ENCODE measurements around the gene TBC1D14. TPM values are rescaled to one million over a fixed set of nuclear protein-coding genes. Genes with fewer than 3 reads are reported as not detected.

Gene TBC1D14
- total RNA-seq, 2 donors from 2014 or later: 43.2 to 46.6 TPM

- no peaks in the 10 kb centered on the region for H3K27me3 ChIP-seq
- H3K4me3 ChIP-seq: no peak overlapping the region
- H3K4me1 ChIP-seq: no peaks in the 10 kb centered on the region
- H3K36me3 ChIP-seq: peaks cover 11% of the 10 kb centered on the region
- intact Hi-C loops (cut with DNase I): no loop called here
- no peak for DNase-seq
- no peak overlapping the region for H3K9ac ChIP-seq (ENCODE audit: low read depth in 2 of 2, low read length in 2 of 2)
- TF ChIP-seq CTCF (IDR thresholded peaks at IDR 0.05): no peak
- H3K9me3 ChIP-seq: no peaks in the 10 kb centered on the region
- H3K27ac ChIP-seq: no peak overlapping the region
These were observed 149.2 kb downstream of the TBC1D14 start for GRCh38 chr4:7058792-7059191.

- Histone ChIP-seq H3K4me1 (no peaks in the 10 kb centered on the region), H3K27ac (no peak overlapping the region), H3K9ac (ENCODE audit: low read depth in 2 of 2, low read length in 2 of 2) (no peak overlapping the region), H3K36me3 (peaks cover 11% of the 10 kb centered on the region), H3K4me3 (no peak overlapping the region), H3K9me3 (no peaks in the 10 kb centered on the region), H3K27me3 (no peaks in the 10 kb centered on the region)
- TF ChIP-seq CTCF (IDR thresholded peaks at IDR 0.05): no peak
- no peak for DNase-seq
- intact Hi-C loops (cut with DNase I): no loop called here
These were observed 150.0 kb downstream of the TBC1D14 start for GRCh38 chr4:7059662-7060061.

GRCh38 chr4:7060346-7061150 lies 150.9 kb downstream of the TBC1D14 start:
- no peak for DNase-seq
- no peaks in the 10 kb centered on the region for H3K27me3 ChIP-seq
- no peak overlapping the region for H3K27ac ChIP-seq
- H3K9me3 ChIP-seq: no peaks in the 10 kb centered on the region
- H3K4me3 ChIP-seq: no peak overlapping the region
- H3K9ac ChIP-seq (ENCODE audit: low read depth in 2 of 2, low read length in 2 of 2): no peak overlapping the region
- intact Hi-C loops (cut with DNase I): no loop called here
- TF ChIP-seq CTCF (IDR thresholded peaks at IDR 0.05): no peak
- peaks cover 11% of the 10 kb centered on the region for H3K36me3 ChIP-seq
- H3K4me1 ChIP-seq: no peaks in the 10 kb centered on the region

DNA sequence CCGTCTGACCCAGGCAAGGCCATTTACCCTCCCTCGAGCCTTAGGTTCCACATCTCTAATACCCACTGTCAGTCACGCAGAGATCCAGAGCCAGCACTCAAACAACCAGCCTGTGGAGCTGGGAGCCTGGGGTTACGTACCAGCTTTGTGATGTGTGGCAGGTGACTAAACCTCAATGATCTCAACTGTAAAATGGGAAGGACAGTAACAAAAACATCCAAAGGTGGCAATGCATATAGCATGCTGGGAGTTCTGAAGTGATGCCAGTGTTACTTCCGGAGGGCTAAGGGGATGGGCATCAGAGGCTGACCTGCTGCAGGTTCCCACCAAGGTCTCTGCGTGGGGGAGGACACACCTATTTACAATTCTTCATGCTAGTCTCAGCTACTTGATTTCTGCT lies 152.2 kb downstream of the TBC1D14 start:
- Histone ChIP-seq H3K27me3 (no peaks in the 10 kb centered on the region), H3K27ac (no peak overlapping the region)
- no peak for TF ChIP-seq CTCF (IDR thresholded peaks at IDR 0.05)

DNA sequence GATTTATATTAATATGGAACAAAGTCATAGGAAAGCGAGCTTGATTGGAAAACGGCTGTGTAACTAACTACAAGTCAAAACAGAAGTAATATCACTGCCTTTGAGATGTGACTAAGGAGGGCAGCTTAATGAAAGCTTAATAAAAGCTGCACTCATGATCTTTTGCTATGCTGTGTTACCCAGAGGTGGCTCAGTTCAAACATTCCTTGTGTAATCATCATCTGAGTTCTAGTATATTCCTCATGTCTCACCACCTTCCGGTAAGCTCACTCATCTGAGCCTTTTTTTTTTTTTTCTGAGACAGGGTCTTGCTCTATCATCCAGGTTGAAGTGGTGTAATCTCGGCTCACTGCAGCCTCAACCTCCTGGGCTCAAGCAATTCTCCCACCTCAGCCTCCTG lies 153.2 kb downstream of the TBC1D14 start:
- Histone ChIP-seq H3K9me3 (no peaks in the 10 kb centered on the region), H3K9ac (ENCODE audit: low read depth in 2 of 2, low read length in 2 of 2) (no peak overlapping the region), H3K27me3 (no peaks in the 10 kb centered on the region), H3K4me3 (no peak overlapping the region), H3K27ac (no peak overlapping the region), H3K4me1 (peaks cover 9% of the 10 kb centered on the region), H3K36me3 (no peaks in the 10 kb centered on the region)
- DNase-seq: no peak
- intact Hi-C loops (cut with DNase I): no loop called here
- TF ChIP-seq CTCF (IDR thresholded peaks at IDR 0.05): no peak

More for the DNA sequence above, 152.2 kb downstream of the TBC1D14 start:
- Histone ChIP-seq H3K4me3 (no peak overlapping the region), H3K9me3 (no peaks in the 10 kb centered on the region), H3K9ac (ENCODE audit: low read depth in 2 of 2, low read length in 2 of 2) (no peak overlapping the region), H3K36me3 (no peaks in the 10 kb centered on the region), H3K4me1 (peaks cover 5% of the 10 kb centered on the region)
- no peak for DNase-seq
- intact Hi-C loops (cut with DNase I): no loop called here

All from colonic mucosa (tissue), 4 donors.